SK-N-SH (cell line): ENCODE results near the gene TNNT3. TPM values are rescaled to one million over a fixed set of nuclear protein-coding genes. Genes with fewer than 3 reads are reported as not detected.

Experiments
- CTCF ChIA-PET: fragments of 300-600, 350-600 bp; formaldehyde crosslinking; extraction: SDS; loops from one replicate; lab custom pipeline; 2021; lab: Yijun Ruan, JAX
- POLR2A ChIA-PET: fragments of 350-600 bp; sonication (Branson Sonifier 250); formaldehyde crosslinking; extraction: SDS; loops from one replicate; lab custom pipeline; 2020; ENCODE audit warnings: antibody characterized with exemption, inconsistent platforms; lab: Yijun Ruan, JAX
- DNase-seq: peaks from one replicate; pipeline ENCODE4 v3.0.0; 2012
- H2AFZ ChIP-seq: fragments of 200-600 bp; sonication (generic); 2 replicates; pipeline ENCODE4 v1.8.1; 2016; ENCODE audit warnings: antibody characterized with exemption, mild to moderate bottlenecking, low read depth
- H3F3A ChIP-seq: fragments of 200-600 bp; sonication (generic); replicated peaks from 2 replicates; pipeline ENCODE3; 2016; ENCODE audit warnings: antibody characterized with exemption, mild to moderate bottlenecking; ENCODE audit not compliant: insufficient read depth
- H3K27ac ChIP-seq, 2 experiments: fragments of 200-500 bp in 1 of 2; fragments of 200-600 bp in 1 of 2; sonication (Bioruptor generic) in 1 of 2; sonication (generic), shearing (Covaris generic) in 1 of 2; 2 replicates each; pipeline versions ENCODE4 v1.5.1 to v1.6.1; 2014 to 2016; ENCODE audit warnings: low read depth in 2 of 2, inconsistent platforms in 1 of 2, low read length in 1 of 2, mild to moderate bottlenecking in 1 of 2, mixed read lengths in 1 of 2
- H3K27me3 ChIP-seq: fragments of 200-600 bp; sonication (generic), shearing (Covaris generic); 2 replicates; pipeline ENCODE4 v1.6.1; 2016; ENCODE audit warnings: mixed run types; ENCODE audit not compliant: insufficient read depth
- H3K36me3 ChIP-seq, 2 experiments: fragments of 200-500 bp in 1 of 2; fragments of 200-600 bp in 1 of 2; sonication (Bioruptor generic) in 1 of 2; sonication (generic) in 1 of 2; replicated peaks in 1 of 2; 2 replicates each; pipeline versions ENCODE3 to v1.5.1; 2014 to 2016; ENCODE audit warnings: low read length in 1 of 2, mild to moderate bottlenecking in 1 of 2; ENCODE audit not compliant: insufficient read depth in 2 of 2, control insufficient read depth in 1 of 2
- H3K4me1 ChIP-seq, 2 experiments: fragments of 200-500 bp in 1 of 2; fragments of 200-600 bp in 1 of 2; sonication (Bioruptor generic) in 1 of 2; sonication (generic), shearing (Covaris generic) in 1 of 2; 2 replicates each; pipeline versions ENCODE4 v1.5.1 to v1.6.1; 2014 to 2016; ENCODE audit warnings: low read depth in 1 of 2, low read length in 1 of 2, mixed run types in 1 of 2; ENCODE audit not compliant: insufficient read depth in 2 of 2, control insufficient read depth in 1 of 2
- H3K4me2 ChIP-seq: fragments of 200-600 bp; sonication (generic), shearing (Covaris generic); 2 replicates; pipeline ENCODE4 v1.6.1; 2017; ENCODE audit warnings: mixed run types
- H3K4me3 ChIP-seq, 2 experiments: fragments of 200-500 bp in 1 of 2; fragments of 200-600 bp in 1 of 2; sonication (Bioruptor generic) in 1 of 2; sonication (generic), shearing (Covaris generic) in 1 of 2; 2 replicates each; pipeline versions ENCODE4 v1.5.1 to v1.8.1; 2014 to 2016; ENCODE audit warnings: low read depth in 2 of 2, inconsistent platforms in 1 of 2, low read length in 1 of 2, mild to moderate bottlenecking in 1 of 2, mixed read lengths in 1 of 2, moderate library complexity in 1 of 2
- H3K79me2 ChIP-seq: fragments of 200-600 bp; sonication (generic); 2 replicates; pipeline ENCODE4 v1.8.1; 2017; ENCODE audit warnings: mild to moderate bottlenecking; ENCODE audit not compliant: insufficient read depth
- H3K9ac ChIP-seq: fragments of 200-600 bp; sonication (generic); 2 replicates; pipeline ENCODE4 v1.6.1; 2017; ENCODE audit warnings: mixed run types
- H3K9me2 ChIP-seq: fragments of 200-600 bp; sonication (generic); 2 replicates; pipeline ENCODE4 v1.6.1; 2017; ENCODE audit warnings: mixed run types
- H3K9me3 ChIP-seq: fragments of 200-600 bp; sonication (generic); 2 replicates; pipeline ENCODE4 v1.6.1; 2017; ENCODE audit warnings: mixed run types, mild to moderate bottlenecking, moderate library complexity
- H4K20me1 ChIP-seq: fragments of 200-600 bp; sonication (generic); 2 replicates; pipeline ENCODE4 v1.6.1; 2017; ENCODE audit warnings: mild to moderate bottlenecking, mixed run types; ENCODE audit not compliant: insufficient read depth
- FOSL2 ChIP-seq: IDR thresholded peaks from 2 replicates; pipeline ENCODE4 v1.4.0; 2012; ENCODE audit warnings: low read depth, mild to moderate bottlenecking, moderate library complexity, borderline replicate concordance
- GABPA ChIP-seq: IDR thresholded peaks from 2 replicates; pipeline ENCODE4 v1.4.0; 2012; ENCODE audit warnings: low read depth, mild to moderate bottlenecking
- GATA2 ChIP-seq: sonication (generic); formaldehyde crosslinking; IDR thresholded peaks from 2 replicates; pipeline ENCODE4 v1.5.0; 2020; ENCODE audit warnings: mild to moderate bottlenecking, missing genetic modification reagents
- IRF3 ChIP-seq: fragments of 150-350 bp; IDR thresholded peaks from 2 replicates; pipeline ENCODE4 v1.6.1; 2016; ENCODE audit warnings: mild to moderate bottlenecking, low read depth, low read length
- MEF2A ChIP-seq: IDR thresholded peaks from 2 replicates; pipeline ENCODE4 v1.4.0; 2012; ENCODE audit warnings: low read depth, borderline replicate concordance
- NRF1 ChIP-seq: IDR thresholded peaks from 2 replicates; pipeline ENCODE4 v1.6.1; 2012; ENCODE audit warnings: low read depth, mild to moderate bottlenecking, low read length
- POLR2AphosphoS5 ChIP-seq: IDR thresholded peaks from 2 replicates; pipeline ENCODE4 v1.6.1; 2012; ENCODE audit warnings: low read depth, low read length
- RAD21 ChIP-seq: IDR thresholded peaks from 2 replicates; pipeline ENCODE4 v1.6.1; 2012; ENCODE audit warnings: mild to moderate bottlenecking, low read length
- REST ChIP-seq: IDR thresholded peaks from 2 replicates; pipeline ENCODE4 v1.6.1; 2012; ENCODE audit warnings: mild to moderate bottlenecking, low read depth, low read length, moderate library complexity
- SIN3A ChIP-seq: IDR thresholded peaks from 2 replicates; pipeline ENCODE4 v1.6.1; 2012; ENCODE audit warnings: low read depth, mild to moderate bottlenecking, low read length, moderate library complexity, borderline replicate concordance
- SMC3 ChIP-seq: IDR thresholded peaks from 2 replicates; pipeline ENCODE4 v1.6.1; 2012; ENCODE audit warnings: low read depth, low read length, improper control_type of control experiment
- TAF1 ChIP-seq: IDR thresholded peaks from 2 replicates; pipeline ENCODE4 v1.6.1; 2012; ENCODE audit warnings: low read depth, mild to moderate bottlenecking, low read length, moderate library complexity, borderline replicate concordance
- USF2 ChIP-seq: fragments of 150-350 bp; IDR thresholded peaks from 2 replicates; pipeline ENCODE4 v1.6.1; 2017; ENCODE audit warnings: antibody characterized with exemption, low read length, low read depth, borderline replicate concordance
- WGBS: methylation state at CpG from one replicate; pipeline ENCODE4 v1.1.6; 2017; ENCODE audit warnings: low lambda C conversion rate; 5-methylcytosine and 5-hydroxymethylcytosine counted together
- polyA plus RNA-seq, 3 experiments: library from polyadenylated mRNA; depleted of rRNA; stranded (reverse); fragments of >200 nt; gene quantifications; 2 replicates each; pipeline ENCODE4 v1.2.3, GENCODE V29; 2012
- TF ChIP-seq, protein P1 (sequence below): IDR thresholded peaks from 2 replicates; pipeline ENCODE4 v1.4.0; 2012; ENCODE audit warnings: low read depth
- TF ChIP-seq, protein P2 (sequence below): IDR thresholded peaks from 2 replicates; pipeline ENCODE4 v1.4.0; 2012; ENCODE audit warnings: low read depth, borderline replicate concordance
- TF ChIP-seq, protein P3 (sequence below): fragments of 200-600 bp; sonication (generic); IDR thresholded peaks from 2 replicates; pipeline ENCODE4 v1.6.1; 2017; ENCODE audit warnings: antibody characterized with exemption, mild to moderate bottlenecking, moderate library complexity
- TF ChIP-seq, protein P4 (sequence below): IDR thresholded peaks from 2 replicates; pipeline ENCODE4; 2012
- TF ChIP-seq, protein P5 (sequence below): IDR thresholded peaks from 2 replicates; pipeline ENCODE4 v1.4.0; 2012; ENCODE audit warnings: low read depth, borderline replicate concordance

TNNT3 gene
- polyA plus RNA-seq, 1 of the 3 experiments (the other 2 are of a cell fraction), result not detected

GRCh38 chr11:1871531-1871930, 48.0 kb upstream of the TNNT3 start:
- Histone ChIP-seq H3K4me2 (no peak overlapping the region), H3F3A (no peaks in the 10 kb centered on the region), H3K4me3 (no peak overlapping the region), H3K9me3 (no peaks in the 10 kb centered on the region), H3K27me3 (no peaks in the 10 kb centered on the region), H3K79me2 (no peaks in the 10 kb centered on the region), H3K9me2 (no peaks in the 10 kb centered on the region), H4K20me1 (no peaks in the 10 kb centered on the region), H3K4me1 (peaks cover 0 to 39% of the 10 kb centered on the region in 2 experiments; a peak in 2 of 4 replicates), H3K9ac (no peak overlapping the region), H3K36me3 (no peaks in the 10 kb centered on the region), H3K27ac (no peak overlapping the region), H2AFZ (no peak overlapping the region)
- no peak for DNase-seq
- ChIA-PET POLR2A (interaction anchor here (1.0 kb wide), 1 partner anchor 11 kb away, joined by 3 read pairs; no protein-coding TSS in a partner anchor), CTCF (interaction anchor here (2.9 kb wide), 1 partner anchor 178 kb away, joined by 15 read pairs; no protein-coding TSS in a partner anchor)
- no peak for TF ChIP-seq TAF1
- TF ChIP-seq, protein P1, sequence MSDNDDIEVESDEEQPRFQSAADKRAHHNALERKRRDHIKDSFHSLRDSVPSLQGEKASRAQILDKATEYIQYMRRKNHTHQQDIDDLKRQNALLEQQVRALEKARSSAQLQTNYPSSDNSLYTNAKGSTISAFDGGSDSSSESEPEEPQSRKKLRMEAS, result no peak
- no peak for TF ChIP-seq FOSL2
- no peak for TF ChIP-seq GATA2 (CRISPR knock-in tag)
- TF ChIP-seq SIN3A, result no peak
- TF ChIP-seq, protein P2, sequence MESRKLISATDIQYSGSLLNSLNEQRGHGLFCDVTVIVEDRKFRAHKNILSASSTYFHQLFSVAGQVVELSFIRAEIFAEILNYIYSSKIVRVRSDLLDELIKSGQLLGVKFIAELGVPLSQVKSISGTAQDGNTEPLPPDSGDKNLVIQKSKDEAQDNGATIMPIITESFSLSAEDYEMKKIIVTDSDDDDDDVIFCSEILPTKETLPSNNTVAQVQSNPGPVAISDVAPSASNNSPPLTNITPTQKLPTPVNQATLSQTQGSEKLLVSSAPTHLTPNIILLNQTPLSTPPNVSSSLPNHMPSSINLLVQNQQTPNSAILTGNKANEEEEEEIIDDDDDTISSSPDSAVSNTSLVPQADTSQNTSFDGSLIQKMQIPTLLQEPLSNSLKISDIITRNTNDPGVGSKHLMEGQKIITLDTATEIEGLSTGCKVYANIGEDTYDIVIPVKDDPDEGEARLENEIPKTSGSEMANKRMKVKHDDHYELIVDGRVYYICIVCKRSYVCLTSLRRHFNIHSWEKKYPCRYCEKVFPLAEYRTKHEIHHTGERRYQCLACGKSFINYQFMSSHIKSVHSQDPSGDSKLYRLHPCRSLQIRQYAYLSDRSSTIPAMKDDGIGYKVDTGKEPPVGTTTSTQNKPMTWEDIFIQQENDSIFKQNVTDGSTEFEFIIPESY, result no peak
- no peak for TF ChIP-seq MEF2A
- TF ChIP-seq, protein P3, sequence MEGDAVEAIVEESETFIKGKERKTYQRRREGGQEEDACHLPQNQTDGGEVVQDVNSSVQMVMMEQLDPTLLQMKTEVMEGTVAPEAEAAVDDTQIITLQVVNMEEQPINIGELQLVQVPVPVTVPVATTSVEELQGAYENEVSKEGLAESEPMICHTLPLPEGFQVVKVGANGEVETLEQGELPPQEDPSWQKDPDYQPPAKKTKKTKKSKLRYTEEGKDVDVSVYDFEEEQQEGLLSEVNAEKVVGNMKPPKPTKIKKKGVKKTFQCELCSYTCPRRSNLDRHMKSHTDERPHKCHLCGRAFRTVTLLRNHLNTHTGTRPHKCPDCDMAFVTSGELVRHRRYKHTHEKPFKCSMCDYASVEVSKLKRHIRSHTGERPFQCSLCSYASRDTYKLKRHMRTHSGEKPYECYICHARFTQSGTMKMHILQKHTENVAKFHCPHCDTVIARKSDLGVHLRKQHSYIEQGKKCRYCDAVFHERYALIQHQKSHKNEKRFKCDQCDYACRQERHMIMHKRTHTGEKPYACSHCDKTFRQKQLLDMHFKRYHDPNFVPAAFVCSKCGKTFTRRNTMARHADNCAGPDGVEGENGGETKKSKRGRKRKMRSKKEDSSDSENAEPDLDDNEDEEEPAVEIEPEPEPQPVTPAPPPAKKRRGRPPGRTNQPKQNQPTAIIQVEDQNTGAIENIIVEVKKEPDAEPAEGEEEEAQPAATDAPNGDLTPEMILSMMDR, result no peak
- TF ChIP-seq SMC3, result no peak
- TF ChIP-seq, protein P4, sequence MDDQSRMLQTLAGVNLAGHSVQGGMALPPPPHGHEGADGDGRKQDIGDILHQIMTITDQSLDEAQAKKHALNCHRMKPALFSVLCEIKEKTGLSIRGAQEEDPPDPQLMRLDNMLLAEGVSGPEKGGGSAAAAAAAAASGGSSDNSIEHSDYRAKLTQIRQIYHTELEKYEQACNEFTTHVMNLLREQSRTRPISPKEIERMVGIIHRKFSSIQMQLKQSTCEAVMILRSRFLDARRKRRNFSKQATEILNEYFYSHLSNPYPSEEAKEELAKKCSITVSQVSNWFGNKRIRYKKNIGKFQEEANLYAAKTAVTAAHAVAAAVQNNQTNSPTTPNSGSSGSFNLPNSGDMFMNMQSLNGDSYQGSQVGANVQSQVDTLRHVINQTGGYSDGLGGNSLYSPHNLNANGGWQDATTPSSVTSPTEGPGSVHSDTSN, result no peak
- TF ChIP-seq NRF1, result no peak
- TF ChIP-seq IRF3, result no peak
- TF ChIP-seq, protein P5, sequence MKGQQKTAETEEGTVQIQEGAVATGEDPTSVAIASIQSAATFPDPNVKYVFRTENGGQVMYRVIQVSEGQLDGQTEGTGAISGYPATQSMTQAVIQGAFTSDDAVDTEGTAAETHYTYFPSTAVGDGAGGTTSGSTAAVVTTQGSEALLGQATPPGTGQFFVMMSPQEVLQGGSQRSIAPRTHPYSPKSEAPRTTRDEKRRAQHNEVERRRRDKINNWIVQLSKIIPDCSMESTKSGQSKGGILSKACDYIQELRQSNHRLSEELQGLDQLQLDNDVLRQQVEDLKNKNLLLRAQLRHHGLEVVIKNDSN, result no peak
- TF ChIP-seq USF2, result no peak
- TF ChIP-seq POLR2AphosphoS5, result no peak
- no peak for TF ChIP-seq RAD21
- TF ChIP-seq GABPA, result no peak
- no peak for TF ChIP-seq REST
- WGBS, result 89% methylated on average over 6 of the region's 15 CpGs
